ENCODE data around the gene HDC. TPM values are rescaled to one million over a fixed set of nuclear protein-coding genes. Genes with fewer than 3 reads are reported as not detected.

Gene HDC, protein sequence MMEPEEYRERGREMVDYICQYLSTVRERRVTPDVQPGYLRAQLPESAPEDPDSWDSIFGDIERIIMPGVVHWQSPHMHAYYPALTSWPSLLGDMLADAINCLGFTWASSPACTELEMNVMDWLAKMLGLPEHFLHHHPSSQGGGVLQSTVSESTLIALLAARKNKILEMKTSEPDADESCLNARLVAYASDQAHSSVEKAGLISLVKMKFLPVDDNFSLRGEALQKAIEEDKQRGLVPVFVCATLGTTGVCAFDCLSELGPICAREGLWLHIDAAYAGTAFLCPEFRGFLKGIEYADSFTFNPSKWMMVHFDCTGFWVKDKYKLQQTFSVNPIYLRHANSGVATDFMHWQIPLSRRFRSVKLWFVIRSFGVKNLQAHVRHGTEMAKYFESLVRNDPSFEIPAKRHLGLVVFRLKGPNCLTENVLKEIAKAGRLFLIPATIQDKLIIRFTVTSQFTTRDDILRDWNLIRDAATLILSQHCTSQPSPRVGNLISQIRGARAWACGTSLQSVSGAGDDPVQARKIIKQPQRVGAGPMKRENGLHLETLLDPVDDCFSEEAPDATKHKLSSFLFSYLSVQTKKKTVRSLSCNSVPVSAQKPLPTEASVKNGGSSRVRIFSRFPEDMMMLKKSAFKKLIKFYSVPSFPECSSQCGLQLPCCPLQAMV
- total RNA-seq (10 to 100 TPM in 2 of 5 experiments, under 1 TPM in 1, not detected in 2; 0.19 to 81.2 (median 35.1) TPM), polyA plus RNA-seq (not detected), total RNA-seq (not detected)

GRCh38 chr15:50265620-50266019 lies at the start of gene HDC:
Gene HDC, minus strand, starts transcription at chr15:50265726. Its CDS starts 103 bp downstream, at chr15:50265623.
- no peak for DNase-seq
- no peaks in the 10 kb centered on the region for H3K27me3 ChIP-seq (ENCODE audit: control insufficient read depth in 2 of 2, insufficient read depth in 2 of 2, low read length in 2 of 2)
- H3K27ac ChIP-seq (ENCODE audit: low read depth, low read length), result no peak within 1 kb of the TSS
- Mint-ChIP-seq H3K4me3 (no peak within 1 kb of the TSS), H3K27me3 (peaks cover 0 to 6% (median 0%) of the 10 kb centered on the region in 5 donors), H3K27ac (peak within 1 kb of the TSS in 1 of 9 donors; percentile 38), H3K36me3 (peaks cover 0 to 6% (median 3%) of the 10 kb centered on the region in 5 donors), H3K9me3 (peaks cover 0 to 6% (median 0%) of the 10 kb centered on the region in 11 donors), H3K4me1 (peaks cover 11 to 32% (median 28%) of the 10 kb centered on the region in 7 donors)
- intact Hi-C loops (cut with micrococcal nuclease), result no loop called here
- H3K36me3 ChIP-seq (ENCODE audit: control insufficient read depth in 2 of 3, insufficient read depth in 3 of 3, low read length in 3 of 3), result no peaks in the 10 kb centered on the region
- H3K4me3 ChIP-seq (ENCODE audit: low read length), result no peak within 1 kb of the TSS
- ChIA-PET CTCF (no interaction called here), POLR2A (no interaction called here)
- ATAC-seq, result no peak
- H3K4me1 ChIP-seq (ENCODE audit: control insufficient read depth in 2 of 2, insufficient read depth in 2 of 2, low read length in 2 of 2), result peaks cover 7 to 11% of the 10 kb centered on the region in 2 donors
- no peaks in the 10 kb centered on the region for H3K9me3 ChIP-seq (ENCODE audit: control insufficient read depth in 2 of 3, low read length in 3 of 3)

GRCh38 chr15:50312636-50313035 lies 47.1 kb upstream of the HDC start:
- H3K36me3 ChIP-seq (ENCODE audit: control insufficient read depth in 2 of 3, insufficient read depth in 3 of 3, low read length in 3 of 3), result peaks cover 0 to 9% (median 0%) of the 10 kb centered on the region in 3 experiments
- ChIA-PET POLR2A (no interaction called here), CTCF (no interaction called here)
- Mint-ChIP-seq H3K36me3 (peaks cover 8 to 27% (median 22%) of the 10 kb centered on the region in 5 donors), H3K27me3 (no peaks in the 10 kb centered on the region), H3K9me3 (peaks cover 0 to 17% (median 7%) of the 10 kb centered on the region in 11 donors), H3K4me1 (peaks cover 0 to 12% (median 5%) of the 10 kb centered on the region in 7 donors), H3K4me3 (no peak overlapping the region), H3K27ac (no peak overlapping the region)
- no peak overlapping the region for H3K4me3 ChIP-seq (ENCODE audit: low read length)
- ATAC-seq (no peak), DNase-seq (no peak)
- H3K4me1 ChIP-seq (ENCODE audit: control insufficient read depth in 2 of 2, insufficient read depth in 2 of 2, low read length in 2 of 2), result no peaks in the 10 kb centered on the region
- peaks cover 0 to 5% (median 0%) of the 10 kb centered on the region in 3 experiments for H3K9me3 ChIP-seq (ENCODE audit: control insufficient read depth in 2 of 3, low read length in 3 of 3)
- no peaks in the 10 kb centered on the region for H3K27me3 ChIP-seq (ENCODE audit: control insufficient read depth in 2 of 2, insufficient read depth in 2 of 2, low read length in 2 of 2)
- intact Hi-C loops (cut with micrococcal nuclease), result loop anchor here in 1 of 2 donors (2.0 to 10.0 kb wide), 2 partner anchors 688 to 1078 kb away; partner anchors contain the start of genes DTWD1 and FAM227B
- H3K27ac ChIP-seq (ENCODE audit: low read depth, low read length), result no peak overlapping the region

GRCh38 chr15:50307799-50308198 lies 42.3 kb upstream of the HDC start:
- intact Hi-C loops (cut with micrococcal nuclease), result no loop called here
- Histone ChIP-seq H3K9me3 (ENCODE audit: control insufficient read depth in 2 of 3, low read length in 3 of 3) (peaks cover 0 to 5% (median 0%) of the 10 kb centered on the region in 3 experiments), H3K27ac (ENCODE audit: low read depth, low read length) (no peak overlapping the region), H3K4me1 (ENCODE audit: control insufficient read depth in 2 of 2, insufficient read depth in 2 of 2, low read length in 2 of 2) (no peaks in the 10 kb centered on the region), H3K27me3 (ENCODE audit: control insufficient read depth in 2 of 2, insufficient read depth in 2 of 2, low read length in 2 of 2) (no peaks in the 10 kb centered on the region), H3K36me3 (ENCODE audit: control insufficient read depth in 2 of 3, insufficient read depth in 3 of 3, low read length in 3 of 3) (peaks cover 0 to 10% (median 0%) of the 10 kb centered on the region in 3 experiments), H3K4me3 (ENCODE audit: low read length) (no peak overlapping the region)
- H3K4me3 Mint-ChIP-seq, result no peak overlapping the region
- peaks cover 0 to 24% (median 9%) of the 10 kb centered on the region in 11 donors for H3K9me3 Mint-ChIP-seq
- H3K27ac Mint-ChIP-seq, result no peak overlapping the region
- ATAC-seq (no peak), DNase-seq (no peak)
- ChIA-PET POLR2A (no interaction called here), CTCF (interaction anchor here (0.7 kb wide), 1 partner anchor 1207 kb away, joined by 3 read pairs; no protein-coding TSS in a partner anchor)
- H3K27me3 Mint-ChIP-seq, result no peaks in the 10 kb centered on the region
- H3K36me3 Mint-ChIP-seq, result peaks cover 12 to 44% (median 41%) of the 10 kb centered on the region in 5 donors
- H3K4me1 Mint-ChIP-seq, result peaks cover 0 to 8% (median 0%) of the 10 kb centered on the region in 7 donors

GRCh38 chr15:50304836-50305235 lies 39.3 kb upstream of the HDC start:
- Histone ChIP-seq H3K27ac (ENCODE audit: low read depth, low read length) (no peak overlapping the region), H3K36me3 (ENCODE audit: control insufficient read depth in 2 of 3, insufficient read depth in 3 of 3, low read length in 3 of 3) (peaks cover 0 to 31% (median 0%) of the 10 kb centered on the region in 3 experiments), H3K4me1 (ENCODE audit: control insufficient read depth in 2 of 2, insufficient read depth in 2 of 2, low read length in 2 of 2) (no peaks in the 10 kb centered on the region), H3K9me3 (ENCODE audit: control insufficient read depth in 2 of 3, low read length in 3 of 3) (peaks cover 0 to 5% (median 0%) of the 10 kb centered on the region in 3 experiments), H3K27me3 (ENCODE audit: control insufficient read depth in 2 of 2, insufficient read depth in 2 of 2, low read length in 2 of 2) (no peaks in the 10 kb centered on the region), H3K4me3 (ENCODE audit: low read length) (no peak overlapping the region)
- Mint-ChIP-seq H3K27ac (no peak overlapping the region), H3K4me3 (no peak overlapping the region), H3K9me3 (peaks cover 0 to 24% (median 9%) of the 10 kb centered on the region in 11 donors), H3K27me3 (no peaks in the 10 kb centered on the region), H3K36me3 (peaks cover 12 to 57% (median 52%) of the 10 kb centered on the region in 5 donors), H3K4me1 (no peaks in the 10 kb centered on the region)
- intact Hi-C loops (cut with micrococcal nuclease), result no loop called here
- ChIA-PET POLR2A (no interaction called here), CTCF (no interaction called here)
- ATAC-seq, result no peak
- DNase-seq, result no peak

DNA sequence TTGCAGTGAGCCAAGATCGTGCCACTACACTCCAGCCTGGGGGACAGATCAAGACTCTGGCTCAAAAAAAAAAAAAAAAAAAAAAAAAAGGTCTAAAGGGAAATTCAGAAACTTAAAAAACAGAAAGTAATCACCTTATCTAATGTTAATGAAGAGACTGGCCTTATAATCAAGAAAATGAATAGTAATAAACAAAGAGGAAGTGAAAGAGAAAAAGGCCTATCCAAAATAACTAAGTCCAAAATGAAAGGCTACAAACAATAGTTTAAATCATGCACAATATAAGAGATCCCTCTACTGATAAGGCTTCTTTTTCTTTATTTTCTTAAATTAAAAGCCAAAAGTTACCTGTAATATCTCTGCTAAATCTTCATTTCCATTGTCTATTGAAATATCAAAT lies 37.1 kb upstream of the HDC start:
- no peak overlapping the region for H3K4me3 Mint-ChIP-seq
- no peak overlapping the region for H3K4me3 ChIP-seq (ENCODE audit: low read length)
- H3K4me1 Mint-ChIP-seq, result no peaks in the 10 kb centered on the region
- DNase-seq (no peak), ATAC-seq (no peak)
- intact Hi-C loops (cut with micrococcal nuclease), result no loop called here
- ChIA-PET CTCF (no interaction called here), POLR2A (no interaction called here)
- H3K36me3 Mint-ChIP-seq, result peaks cover 4 to 44% (median 34%) of the 10 kb centered on the region in 5 donors
- no peaks in the 10 kb centered on the region for H3K27me3 ChIP-seq (ENCODE audit: control insufficient read depth in 2 of 2, insufficient read depth in 2 of 2, low read length in 2 of 2)
- no peaks in the 10 kb centered on the region for H3K4me1 ChIP-seq (ENCODE audit: control insufficient read depth in 2 of 2, insufficient read depth in 2 of 2, low read length in 2 of 2)
- H3K27me3 Mint-ChIP-seq, result no peaks in the 10 kb centered on the region
- H3K27ac Mint-ChIP-seq, result no peak overlapping the region
- peaks cover 0 to 7% (median 0%) of the 10 kb centered on the region in 11 donors for H3K9me3 Mint-ChIP-seq
- no peaks in the 10 kb centered on the region for H3K9me3 ChIP-seq (ENCODE audit: control insufficient read depth in 2 of 3, low read length in 3 of 3)
- peaks cover 0 to 37% (median 0%) of the 10 kb centered on the region in 3 experiments for H3K36me3 ChIP-seq (ENCODE audit: control insufficient read depth in 2 of 3, insufficient read depth in 3 of 3, low read length in 3 of 3)
- no peak overlapping the region for H3K27ac ChIP-seq (ENCODE audit: low read depth, low read length)

GRCh38 chr15:50298340-50298739 lies 32.8 kb upstream of the HDC start:
- ATAC-seq (no peak), DNase-seq (no peak)
- no peaks in the 10 kb centered on the region for H3K9me3 ChIP-seq (ENCODE audit: control insufficient read depth in 2 of 3, low read length in 3 of 3)
- H3K4me3 ChIP-seq (ENCODE audit: low read length), result no peak overlapping the region
- H3K27me3 ChIP-seq (ENCODE audit: control insufficient read depth in 2 of 2, insufficient read depth in 2 of 2, low read length in 2 of 2), result no peaks in the 10 kb centered on the region
- intact Hi-C loops (cut with micrococcal nuclease), result no loop called here
- Mint-ChIP-seq H3K4me3 (no peak overlapping the region), H3K4me1 (peaks cover 0 to 4% (median 0%) of the 10 kb centered on the region in 7 donors), H3K27me3 (no peaks in the 10 kb centered on the region), H3K9me3 (no peaks in the 10 kb centered on the region), H3K27ac (peak overlapping the region in 1 of 9 donors; percentile 59), H3K36me3 (peaks cover 0 to 45% (median 38%) of the 10 kb centered on the region in 5 donors)
- ChIA-PET POLR2A (no interaction called here), CTCF (no interaction called here)
- no peak overlapping the region for H3K27ac ChIP-seq (ENCODE audit: low read depth, low read length)
- peaks cover 0 to 45% (median 0%) of the 10 kb centered on the region in 3 experiments for H3K36me3 ChIP-seq (ENCODE audit: control insufficient read depth in 2 of 3, insufficient read depth in 3 of 3, low read length in 3 of 3)
- no peaks in the 10 kb centered on the region for H3K4me1 ChIP-seq (ENCODE audit: control insufficient read depth in 2 of 2, insufficient read depth in 2 of 2, low read length in 2 of 2)

Measured in naive thymus-derived CD4-positive, alpha-beta T cell (primary cell).